C4-2B (cell line): ENCODE measurements around the gene GPR162.

Experiments
- H3K27ac ChIP-seq: fragments of 450-650 bp; 2 replicates; pipeline ENCODE4 v1.5.1; 2017
- ZFX ChIP-seq: fragments of 450-650 bp; IDR thresholded peaks from 2 replicates; pipeline ENCODE4 v1.6.1; 2017
- TF ChIP-seq, protein P1 (sequence below): fragments of 450-650 bp; conservative IDR thresholded peaks from 2 replicates; pipeline ENCODE4 v1.5.1; 2017; ENCODE audit warnings: mild to moderate bottlenecking

GPR162 gene

DNA sequence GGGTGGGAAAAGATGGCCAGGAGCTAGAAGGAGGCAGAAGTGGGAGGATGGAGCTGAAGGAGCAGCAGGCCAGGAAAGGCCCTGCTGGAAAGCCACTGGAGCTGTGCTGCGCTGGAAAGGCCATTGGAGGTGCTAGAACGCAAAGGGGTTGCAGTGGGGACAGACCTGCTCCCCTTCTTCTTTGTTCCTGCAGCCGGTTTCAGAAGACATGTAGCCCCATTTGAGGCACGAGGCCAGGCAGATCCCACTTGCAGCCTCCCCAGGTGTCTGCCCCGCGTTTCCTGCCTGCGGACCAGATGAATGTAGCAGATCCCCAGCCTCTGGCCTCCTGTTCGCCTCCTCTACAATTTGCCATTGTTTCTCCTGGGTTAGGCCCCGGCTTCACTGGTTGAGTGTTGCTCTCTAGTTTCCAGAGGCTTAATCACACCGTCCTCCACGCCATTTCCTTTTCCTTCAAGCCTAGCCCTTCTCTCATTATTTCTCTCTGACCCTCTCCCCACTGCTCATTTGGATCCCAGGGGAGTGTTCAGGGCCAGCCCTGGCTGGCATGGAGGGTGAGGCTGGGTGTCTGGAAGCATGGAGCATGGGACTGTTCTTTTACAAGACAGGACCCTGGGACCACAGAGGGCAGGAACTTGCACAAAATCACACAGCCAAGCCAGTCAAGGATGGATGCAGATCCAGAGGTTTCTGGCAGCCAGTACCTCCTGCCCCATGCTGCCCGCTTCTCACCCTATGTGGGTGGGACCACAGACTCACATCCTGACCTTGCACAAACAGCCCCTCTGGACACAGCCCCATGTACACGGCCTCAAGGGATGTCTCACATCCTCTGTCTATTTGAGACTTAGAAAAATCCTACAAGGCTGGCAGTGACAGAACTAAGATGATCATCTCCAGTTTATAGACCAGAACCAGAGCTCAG, 2.3 kb upstream of the GPR162 start:
- TF ChIP-seq, protein P1, sequence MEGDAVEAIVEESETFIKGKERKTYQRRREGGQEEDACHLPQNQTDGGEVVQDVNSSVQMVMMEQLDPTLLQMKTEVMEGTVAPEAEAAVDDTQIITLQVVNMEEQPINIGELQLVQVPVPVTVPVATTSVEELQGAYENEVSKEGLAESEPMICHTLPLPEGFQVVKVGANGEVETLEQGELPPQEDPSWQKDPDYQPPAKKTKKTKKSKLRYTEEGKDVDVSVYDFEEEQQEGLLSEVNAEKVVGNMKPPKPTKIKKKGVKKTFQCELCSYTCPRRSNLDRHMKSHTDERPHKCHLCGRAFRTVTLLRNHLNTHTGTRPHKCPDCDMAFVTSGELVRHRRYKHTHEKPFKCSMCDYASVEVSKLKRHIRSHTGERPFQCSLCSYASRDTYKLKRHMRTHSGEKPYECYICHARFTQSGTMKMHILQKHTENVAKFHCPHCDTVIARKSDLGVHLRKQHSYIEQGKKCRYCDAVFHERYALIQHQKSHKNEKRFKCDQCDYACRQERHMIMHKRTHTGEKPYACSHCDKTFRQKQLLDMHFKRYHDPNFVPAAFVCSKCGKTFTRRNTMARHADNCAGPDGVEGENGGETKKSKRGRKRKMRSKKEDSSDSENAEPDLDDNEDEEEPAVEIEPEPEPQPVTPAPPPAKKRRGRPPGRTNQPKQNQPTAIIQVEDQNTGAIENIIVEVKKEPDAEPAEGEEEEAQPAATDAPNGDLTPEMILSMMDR, result no peak
- no peak for TF ChIP-seq ZFX
- H3K27ac ChIP-seq, result no peak overlapping the region

DNA sequence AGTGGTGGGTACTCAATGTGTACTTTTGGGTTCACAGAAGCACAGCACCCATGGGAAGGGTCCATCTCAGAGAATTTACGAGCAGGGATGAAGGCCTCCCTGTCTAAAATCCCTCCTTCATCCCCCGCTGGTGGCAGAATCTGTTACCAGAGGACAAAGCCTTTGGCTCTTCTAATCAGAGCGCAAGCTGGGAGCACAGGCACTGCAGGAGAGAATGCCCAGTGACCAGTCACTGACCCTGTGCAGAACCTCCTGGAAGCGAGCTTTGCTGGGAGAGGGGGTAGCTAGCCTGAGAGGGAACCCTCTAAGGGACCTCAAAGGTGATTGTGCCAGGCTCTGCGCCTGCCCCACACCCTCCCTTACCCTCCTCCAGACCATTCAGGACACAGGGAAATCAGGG, 1.5 kb upstream of the GPR162 start:
- no peak overlapping the region for H3K27ac ChIP-seq
- TF ChIP-seq, protein P1, result no peak
- TF ChIP-seq ZFX, result no peak

DNA sequence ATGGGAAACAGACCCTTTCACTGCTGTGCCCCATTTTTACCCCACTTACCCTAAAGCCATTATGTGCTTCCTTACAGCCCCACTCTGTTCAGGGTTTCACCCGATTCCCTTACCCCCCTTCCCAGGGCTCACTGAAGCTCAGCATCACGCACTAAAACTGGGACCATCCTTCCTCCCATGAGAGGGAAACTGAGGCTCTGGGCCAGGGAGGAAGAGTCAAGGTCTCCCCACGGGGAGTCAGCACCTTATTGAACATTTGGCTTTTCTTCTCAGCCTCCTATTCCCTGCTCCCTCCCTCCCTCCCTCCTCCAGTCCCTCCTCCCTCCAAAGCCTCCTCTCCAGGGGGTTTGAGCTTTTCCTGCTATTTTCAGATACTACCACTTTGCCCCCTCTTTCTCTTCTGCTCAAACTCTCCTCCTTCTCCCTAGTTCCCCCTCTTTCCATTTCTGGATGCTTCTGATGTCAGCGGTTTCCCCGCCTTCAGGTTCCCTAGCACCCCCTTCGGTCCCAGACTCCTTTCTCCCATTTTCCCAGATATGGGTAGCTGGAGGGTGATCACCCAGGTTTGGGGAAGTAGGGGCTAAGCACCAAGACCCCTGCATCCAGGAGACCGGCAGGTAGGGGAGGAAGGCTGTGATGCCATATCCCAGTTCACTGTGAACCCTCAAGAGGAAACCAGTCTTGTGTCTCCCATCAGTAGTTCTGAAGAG, 960 bp downstream of the GPR162 start:
- H3K27ac ChIP-seq, result no peak overlapping the region
- TF ChIP-seq, protein P1, result no peak
- no peak for TF ChIP-seq ZFX

DNA sequence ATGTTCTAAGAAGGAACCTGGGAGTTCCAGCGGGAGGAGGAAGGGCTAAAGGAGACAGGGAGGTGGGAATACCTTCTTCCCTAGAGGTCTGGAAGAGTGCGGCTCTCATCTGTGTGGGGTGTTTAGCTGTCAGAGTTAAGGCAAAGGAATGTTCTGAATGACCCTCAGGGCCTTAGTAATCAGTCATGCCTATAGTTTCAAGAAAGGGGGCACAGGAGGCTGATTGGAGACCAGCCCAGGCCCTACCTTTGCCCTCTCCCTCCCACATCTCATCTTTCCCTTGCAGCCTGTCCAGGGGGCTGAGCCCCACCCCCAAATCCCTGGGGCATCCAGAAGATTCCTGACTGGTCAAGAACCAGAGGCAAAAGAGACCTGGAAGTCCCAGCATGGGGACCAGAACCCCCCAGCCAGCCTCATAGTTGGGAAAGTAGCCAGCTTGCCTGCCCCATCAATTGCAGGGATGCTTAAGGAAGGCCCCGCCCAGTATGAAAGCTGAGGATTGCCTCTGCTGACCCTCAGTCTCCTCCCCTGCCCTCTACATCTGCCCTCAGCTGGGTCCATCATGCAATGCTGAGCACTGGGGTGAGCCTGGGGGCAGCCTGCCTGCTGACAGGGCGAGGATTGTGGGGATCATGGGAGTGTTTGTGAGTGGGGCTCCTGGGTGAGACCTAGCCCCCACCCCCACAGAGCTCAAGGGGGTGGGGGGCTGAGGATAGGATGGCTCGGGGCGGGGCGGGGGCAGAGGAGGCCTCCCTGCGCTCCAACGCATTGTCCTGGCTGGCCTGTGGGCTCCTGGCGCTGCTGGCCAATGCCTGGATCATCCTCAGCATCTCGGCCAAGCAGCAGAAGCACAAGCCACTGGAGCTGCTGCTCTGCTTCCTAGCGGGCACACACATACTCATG, 1.8 kb downstream of the GPR162 start:
- no peak overlapping the region for H3K27ac ChIP-seq
- TF ChIP-seq, protein P1, result no peak
- TF ChIP-seq ZFX, result no peak

- TF ChIP-seq, protein P1, result no peak
- TF ChIP-seq ZFX, result no peak
- no peak overlapping the region for H3K27ac ChIP-seq
Measured at GRCh38 chr12:6824085-6824775, 2.6 kb downstream of the GPR162 start.

DNA sequence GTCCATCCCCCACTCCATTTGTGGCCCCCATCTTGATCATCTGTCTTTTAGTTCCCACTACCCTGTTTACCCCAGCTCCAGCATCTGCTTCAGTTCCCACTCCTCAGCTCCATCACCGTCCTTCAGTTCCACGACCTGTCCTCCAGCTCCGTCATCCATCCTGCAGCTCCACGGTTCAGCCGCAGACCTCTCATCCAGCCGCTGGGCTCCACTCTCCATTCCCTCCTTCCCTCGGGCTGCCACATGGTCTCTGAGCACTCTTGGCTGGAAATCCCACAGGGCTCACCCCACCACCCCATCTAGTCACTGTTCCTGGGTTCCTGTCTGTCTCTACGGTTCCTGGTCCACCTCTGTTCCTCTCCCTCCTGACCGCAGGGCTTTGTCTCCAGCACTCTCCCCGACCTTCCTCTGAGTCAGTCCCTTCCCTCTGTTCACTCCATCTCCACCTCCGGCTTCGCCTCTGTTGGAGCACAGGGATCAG, 3.3 kb downstream of the GPR162 start:
- TF ChIP-seq, protein P1, result no peak
- TF ChIP-seq ZFX, result no peak
- H3K27ac ChIP-seq, result no peak overlapping the region
